NCI-H1436 treated with DMSO at 0.1 percent for 48 hours (cell line): ENCODE measurements around the gene STRN4.
"Not testable (repeated sequence)": the region's sequence is repeated elsewhere in the genome, so short reads cannot be mapped to it uniquely, and the experiment has no call there.

Experiments used
- DNase-seq: peaks from one replicate; lab custom pipeline; 2025; lab: John Stamatoyannopoulos, UW

Gene STRN4

DNA sequence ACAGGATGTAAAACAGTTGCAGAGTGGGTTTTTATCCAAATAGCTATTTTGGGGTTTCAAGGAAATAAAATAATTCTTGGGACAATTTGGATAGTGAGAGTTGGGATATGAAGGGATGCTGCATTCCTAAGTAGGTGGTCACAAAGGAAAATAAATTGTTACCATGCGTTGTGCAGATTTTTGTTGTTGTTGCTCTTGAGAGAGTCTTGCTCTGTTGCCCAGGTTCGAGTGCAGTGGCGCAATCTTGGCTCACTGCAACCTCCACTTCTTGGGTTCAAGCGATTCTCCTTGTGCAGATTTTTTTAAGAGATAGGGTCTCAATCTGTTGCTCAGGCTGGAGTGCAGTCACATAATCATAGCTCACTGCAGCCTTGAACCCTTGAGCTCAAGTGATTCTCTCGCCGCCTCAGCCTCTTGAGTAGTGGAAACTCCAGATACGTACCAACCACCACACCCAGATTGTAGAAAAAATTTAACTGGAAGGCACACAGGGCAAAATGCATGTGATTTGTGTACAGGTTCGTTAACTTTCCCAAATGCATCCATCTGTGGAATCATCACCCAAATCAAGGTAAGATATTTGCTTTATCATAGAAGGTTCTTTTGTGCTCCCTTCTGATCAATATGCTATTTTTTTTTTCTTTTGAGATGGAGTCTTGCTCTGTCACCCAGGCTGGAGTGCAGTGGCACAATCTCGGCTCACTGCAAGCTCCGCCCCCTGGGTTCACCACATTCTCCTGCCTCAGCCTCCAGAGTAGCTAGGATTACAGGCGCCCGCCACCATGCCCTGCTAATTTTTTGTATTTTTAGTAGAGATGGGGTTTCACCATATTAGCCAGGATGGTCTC is 26.1 kb upstream of the STRN4 start:
- no peak for DNase-seq

DNA sequence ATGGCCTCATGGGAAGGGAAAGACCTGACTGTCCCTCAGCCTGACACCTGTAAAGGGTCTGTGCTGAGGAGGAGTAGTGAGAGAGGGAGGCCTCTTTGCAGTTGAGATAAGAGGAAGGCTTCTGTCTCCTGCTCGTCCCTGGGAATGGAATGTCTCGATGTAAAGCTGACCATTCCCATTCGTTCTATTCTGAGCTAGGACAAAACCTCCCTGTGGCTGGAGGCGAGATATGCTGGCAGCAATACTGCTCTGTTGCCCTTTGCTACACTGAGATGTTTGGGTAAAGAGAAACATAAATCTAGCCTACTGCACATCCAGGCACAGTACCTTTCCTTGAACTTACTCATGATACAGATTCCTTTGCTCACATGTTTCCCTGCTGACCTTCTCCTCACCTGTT is 22.5 kb upstream of the STRN4 start:
- DNase-seq = not testable (repeated sequence)

DNA sequence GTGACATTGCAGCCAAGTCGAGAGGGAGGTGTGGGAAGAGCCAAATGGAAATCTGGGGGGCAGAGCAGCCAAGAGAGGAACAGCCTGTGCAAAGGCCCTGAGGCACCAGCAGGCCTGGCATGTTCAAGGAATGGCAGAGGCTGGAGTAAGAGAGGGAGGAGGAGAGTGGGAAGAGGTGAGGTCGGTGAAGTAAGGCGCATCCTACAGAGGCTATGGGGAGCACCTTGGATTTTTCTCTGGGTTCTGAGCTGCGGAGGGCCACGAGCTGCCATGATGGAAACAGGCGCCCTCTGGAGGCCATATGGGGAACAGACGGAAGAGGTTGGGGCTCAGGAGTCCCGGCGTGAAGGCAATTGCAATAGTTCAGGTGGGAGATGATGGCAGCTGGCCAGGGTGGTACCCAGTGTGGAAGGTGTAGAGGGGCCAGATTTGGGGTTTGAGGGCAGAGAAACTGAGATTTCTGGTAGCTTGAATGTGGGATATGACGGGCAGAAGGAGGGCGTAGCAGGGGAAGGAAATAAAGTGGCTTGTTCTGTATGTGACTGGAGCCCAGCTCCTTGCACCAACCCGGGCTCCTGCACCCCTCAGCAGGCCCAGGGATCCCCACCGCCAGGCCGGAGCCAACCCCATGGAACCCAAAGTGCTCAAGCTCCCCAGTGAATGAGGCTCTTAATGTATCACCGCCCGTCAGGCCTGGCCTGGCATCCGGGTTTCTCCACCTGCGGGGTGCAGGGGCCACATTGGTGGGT is 20.5 kb upstream of the STRN4 start:
- DNase-seq = no peak

DNA sequence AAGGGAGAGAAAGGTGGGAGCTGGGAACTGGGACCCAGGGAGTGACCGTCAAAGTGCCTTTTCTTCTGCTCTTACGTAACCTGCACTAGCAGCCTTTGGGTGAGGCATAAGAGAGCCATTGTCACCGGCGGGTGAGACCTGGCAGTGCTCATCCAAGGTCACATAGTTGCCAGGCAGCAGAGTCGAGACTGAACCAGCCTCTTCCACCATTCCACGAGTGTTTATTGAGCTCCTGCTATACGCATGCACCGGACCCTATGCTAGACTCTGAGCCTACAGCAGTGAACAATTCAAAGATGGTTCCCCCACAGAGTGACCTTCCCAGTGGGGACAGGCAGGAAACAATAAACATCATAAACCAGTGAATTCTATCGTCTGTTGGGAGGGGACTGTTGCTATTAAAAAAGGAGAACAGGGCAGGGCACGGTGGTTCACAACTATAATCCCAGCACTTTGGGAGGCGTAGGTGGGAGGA is 18.6 kb upstream of the STRN4 start:
- no peak for DNase-seq

DNA sequence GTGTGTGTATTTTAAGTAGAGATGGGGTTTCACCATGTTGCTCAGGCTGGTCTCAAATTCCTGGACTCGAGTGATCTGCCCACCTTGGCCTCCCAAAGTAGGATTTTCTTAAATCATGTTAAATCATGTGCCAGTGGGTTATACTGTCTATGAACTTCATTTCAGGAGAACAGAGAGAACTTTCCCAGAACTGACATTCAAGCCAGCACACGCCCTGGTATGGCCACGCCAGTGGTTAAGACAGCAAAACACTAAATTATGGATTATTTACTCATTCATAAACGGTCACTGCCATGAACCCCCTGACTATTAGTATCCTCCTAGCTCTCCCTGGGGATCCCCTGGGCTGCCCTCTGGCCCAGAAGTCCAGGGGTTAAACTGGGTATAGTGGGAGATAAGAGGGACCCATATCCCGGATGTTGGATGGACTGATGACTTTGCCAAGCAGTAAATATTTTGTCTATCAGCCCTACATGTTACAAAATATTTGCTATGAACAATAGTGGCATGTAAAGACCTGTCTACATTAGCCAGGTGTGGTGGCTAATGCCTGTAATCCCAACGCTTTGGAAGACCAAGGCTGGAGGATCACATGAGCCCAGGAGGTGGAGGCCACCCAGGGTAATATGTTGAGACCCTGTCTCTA is 16.1 kb upstream of the STRN4 start:
- no peak for DNase-seq

DNA sequence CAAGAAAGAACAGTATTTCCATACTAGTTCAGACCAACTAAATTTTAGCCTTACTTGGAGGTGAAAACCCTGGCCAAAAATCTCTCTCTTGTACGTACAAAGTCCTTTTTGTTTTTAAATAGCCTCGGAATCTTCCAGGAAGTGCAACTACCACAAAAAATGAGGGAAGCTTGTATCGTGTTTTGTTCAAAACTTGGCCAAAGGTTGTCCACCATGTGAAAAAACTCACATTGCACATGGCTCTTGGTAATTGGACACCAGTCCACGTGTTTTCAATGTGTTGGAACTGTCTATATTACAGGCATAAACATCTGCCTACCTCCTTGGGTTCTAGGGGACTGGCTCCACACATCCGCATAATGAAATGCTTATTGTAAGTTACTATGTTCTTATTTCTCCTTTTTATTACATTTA is 15.2 kb upstream of the STRN4 start:
- DNase-seq = no peak

DNA sequence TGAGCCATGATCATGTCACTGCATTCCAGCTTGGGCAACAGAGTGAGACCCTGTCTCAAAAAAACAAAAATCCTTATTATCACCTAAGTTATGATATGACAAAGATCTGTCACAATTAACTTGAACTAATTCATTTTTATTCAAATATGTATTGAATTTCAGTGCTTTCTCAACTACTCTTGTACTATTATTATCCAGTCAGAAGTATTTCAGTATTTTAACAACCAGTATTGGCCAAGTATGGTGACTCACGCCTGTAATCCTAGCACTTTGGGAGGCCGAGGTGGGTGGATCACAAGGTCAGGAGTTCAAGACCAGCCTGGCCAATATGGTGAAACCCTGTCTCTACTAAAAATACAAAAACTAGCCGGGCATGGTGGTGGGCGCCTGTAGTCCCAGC is 14.6 kb upstream of the STRN4 start:
- not testable (repeated sequence) for DNase-seq

DNA sequence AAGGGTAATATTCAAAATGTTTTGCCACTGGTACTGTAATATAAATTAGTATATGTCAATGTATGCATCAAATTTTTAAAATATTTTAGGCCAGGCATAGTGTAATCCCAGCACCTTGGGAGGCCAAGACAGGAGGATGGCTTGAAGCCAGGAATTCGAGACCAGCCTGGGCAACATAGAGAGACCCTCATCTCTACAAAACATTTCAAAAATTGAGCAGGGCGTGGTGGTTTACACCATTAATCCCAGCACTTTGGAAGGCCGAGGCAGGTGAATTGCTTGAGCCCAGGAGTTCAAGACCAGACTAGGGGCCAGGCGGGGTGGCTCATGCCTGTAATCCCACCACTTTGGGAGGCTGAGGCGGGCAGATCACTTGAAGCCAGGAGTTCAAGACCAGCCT is 14.1 kb upstream of the STRN4 start:
- DNase-seq = no peak

DNA sequence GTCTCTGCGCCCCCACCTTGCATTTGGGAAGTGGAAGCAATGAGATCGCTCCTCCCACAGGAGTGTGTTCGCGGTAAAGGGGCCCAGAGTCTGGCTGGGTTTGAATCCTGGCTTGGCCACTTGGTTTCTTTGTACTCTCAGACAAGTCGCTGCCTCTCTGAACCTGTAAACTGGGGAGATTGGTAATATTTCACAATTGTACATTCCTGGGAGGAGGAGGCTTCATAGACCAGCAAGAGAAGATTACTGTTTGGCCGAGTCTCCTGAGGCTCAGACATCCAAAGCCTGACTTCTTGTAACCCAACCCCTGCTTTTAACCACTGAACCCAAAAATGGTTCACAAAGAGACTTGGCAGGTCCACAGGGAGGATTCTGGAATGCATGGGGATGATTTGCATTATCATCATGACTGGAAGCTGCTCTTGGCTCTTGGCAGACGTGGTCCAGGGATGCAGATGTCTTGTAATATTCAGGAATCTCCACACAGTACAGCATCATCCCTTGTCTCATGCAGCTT is 13.6 kb upstream of the STRN4 start:
- no peak for DNase-seq

DNA sequence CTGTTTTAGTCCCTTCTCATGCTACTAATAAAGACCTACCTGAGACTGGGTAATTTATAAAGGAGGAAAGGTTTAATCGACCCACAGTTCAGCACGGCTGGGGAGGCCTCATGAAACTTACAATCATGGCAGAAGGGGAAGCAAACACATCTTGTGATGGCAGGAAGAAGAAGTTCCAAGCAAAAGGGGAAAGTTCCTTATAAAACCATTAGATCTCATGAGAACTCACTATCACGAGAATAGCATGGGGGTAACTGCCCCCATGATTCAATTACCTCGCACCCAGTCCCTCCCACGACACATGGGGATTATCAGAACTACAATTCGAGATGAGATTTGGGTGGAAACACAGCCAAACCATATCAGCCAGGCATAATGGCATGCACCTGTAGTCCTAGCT is 13.0 kb upstream of the STRN4 start:
- no peak for DNase-seq

DNA sequence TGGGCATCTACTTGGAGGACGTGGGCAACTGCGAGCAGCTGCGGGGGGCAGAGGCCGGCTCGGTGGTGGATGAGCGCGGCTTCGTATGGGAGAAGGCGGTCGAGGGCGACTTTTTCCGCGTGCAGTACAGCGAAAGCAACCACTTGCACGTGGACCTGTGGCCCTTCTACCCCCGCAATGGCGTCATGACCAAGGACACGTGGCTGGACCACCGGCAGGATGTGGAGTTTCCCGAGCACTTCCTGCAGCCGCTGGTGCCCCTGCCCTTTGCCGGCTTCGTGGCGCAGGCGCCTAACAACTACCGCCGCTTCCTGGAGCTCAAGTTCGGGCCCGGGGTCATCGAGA is 10.3 kb upstream of the STRN4 start:
- no peak for DNase-seq

DNA sequence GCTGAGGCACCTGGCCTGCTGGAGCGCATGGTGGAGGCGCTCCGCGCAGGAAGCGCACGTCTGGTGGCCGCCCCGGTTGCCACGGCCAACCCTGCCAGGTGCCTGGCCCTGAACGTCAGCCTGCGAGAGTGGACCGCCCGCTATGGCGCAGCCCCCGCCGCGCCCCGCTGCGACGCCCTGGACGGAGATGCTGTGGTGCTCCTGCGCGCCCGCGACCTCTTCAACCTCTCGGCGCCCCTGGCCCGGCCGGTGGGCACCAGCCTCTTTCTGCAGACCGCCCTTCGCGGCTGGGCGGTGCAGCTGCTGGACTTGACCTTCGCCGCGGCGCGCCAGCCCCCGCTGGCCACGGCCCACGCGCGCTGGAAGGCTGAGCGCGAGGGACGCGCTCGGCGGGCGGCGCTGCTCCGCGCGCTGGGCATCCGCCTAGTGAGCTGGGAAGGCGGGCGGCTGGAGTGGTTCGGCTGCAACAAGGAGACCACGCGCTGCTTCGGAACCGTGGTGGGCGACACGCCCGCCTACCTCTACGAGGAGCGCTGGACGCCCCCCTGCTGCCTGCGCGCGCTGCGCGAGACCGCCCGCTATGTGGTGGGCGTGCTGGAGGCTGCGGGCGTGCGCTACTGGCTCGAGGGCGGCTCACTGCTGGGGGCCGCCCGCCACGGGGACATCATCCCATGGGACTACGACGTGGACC is 9.7 kb upstream of the STRN4 start:
- DNase-seq = no peak

DNA sequence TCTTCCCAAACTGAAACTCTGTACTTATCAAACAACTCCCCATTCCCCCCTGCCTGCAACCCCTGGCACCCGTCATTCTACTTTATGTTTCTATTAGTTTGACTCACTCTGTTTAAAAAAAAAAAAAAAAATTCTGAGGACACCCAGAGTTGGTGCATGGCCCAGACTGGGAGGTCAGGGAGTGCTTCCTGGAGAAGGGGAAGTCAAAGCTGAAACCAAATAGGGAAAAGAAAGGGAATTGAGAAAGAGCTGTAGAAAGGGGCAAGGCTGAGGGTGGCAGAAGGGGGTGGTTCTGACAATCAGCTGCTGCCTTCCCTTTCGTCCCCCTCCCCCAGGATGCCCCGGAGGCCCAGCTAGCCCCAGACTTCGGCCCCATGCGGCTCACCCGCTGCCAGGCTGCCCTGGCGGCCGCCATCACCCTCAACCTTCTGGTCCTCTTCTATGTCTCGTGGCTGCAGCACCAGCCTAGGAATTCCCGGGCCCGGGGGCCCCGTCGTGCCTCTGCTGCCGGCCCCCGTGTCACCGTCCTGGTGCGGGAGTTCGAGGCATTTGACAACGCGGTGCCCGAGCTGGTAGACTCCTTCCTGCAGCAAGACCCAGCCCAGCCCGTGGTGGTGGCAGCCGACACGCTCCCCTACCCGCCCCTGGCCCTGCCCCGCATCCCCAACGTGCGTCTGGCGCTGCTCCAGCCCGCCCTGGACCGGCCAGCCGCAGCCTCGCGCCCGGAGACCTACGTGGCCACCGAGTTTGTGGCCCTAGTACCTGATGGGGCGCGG is 9.0 kb upstream of the STRN4 start:
- DNase-seq = no peak

DNA sequence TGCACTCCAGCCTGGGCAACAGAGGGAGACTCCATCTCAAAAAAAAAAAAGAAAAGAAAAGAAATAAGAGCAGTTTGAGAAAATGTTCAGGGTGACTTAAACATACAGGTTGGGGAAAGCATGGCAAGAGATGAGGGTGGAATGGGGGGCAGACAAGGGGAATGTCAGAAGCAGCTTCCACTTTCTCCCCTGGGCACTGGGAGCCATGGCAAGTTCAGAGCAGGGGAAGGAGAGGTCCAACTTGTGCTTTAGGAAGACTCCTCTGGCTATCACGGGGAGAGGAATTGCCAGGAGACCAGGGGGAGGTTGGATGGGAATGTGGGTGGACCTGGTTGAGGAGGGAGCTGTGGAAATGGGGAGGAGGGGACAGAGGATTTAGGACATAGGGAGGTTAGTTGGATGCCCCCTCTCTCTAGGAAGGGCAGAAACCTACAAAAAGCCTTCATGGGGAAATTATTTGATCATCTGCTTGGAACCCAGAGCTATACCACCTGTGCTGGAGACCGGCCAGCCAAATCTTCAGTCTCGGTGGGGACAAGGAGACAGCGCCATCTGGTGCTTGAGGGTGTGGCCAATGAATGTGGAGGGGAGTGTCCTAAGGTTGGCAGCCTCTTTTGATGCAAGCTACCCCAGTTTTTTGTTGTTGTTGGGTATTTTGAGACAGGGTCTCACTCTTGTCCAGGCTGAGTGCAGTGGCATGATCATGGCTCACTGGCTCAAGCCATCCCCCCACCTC is 7.3 kb upstream of the STRN4 start:
- no peak for DNase-seq

DNA sequence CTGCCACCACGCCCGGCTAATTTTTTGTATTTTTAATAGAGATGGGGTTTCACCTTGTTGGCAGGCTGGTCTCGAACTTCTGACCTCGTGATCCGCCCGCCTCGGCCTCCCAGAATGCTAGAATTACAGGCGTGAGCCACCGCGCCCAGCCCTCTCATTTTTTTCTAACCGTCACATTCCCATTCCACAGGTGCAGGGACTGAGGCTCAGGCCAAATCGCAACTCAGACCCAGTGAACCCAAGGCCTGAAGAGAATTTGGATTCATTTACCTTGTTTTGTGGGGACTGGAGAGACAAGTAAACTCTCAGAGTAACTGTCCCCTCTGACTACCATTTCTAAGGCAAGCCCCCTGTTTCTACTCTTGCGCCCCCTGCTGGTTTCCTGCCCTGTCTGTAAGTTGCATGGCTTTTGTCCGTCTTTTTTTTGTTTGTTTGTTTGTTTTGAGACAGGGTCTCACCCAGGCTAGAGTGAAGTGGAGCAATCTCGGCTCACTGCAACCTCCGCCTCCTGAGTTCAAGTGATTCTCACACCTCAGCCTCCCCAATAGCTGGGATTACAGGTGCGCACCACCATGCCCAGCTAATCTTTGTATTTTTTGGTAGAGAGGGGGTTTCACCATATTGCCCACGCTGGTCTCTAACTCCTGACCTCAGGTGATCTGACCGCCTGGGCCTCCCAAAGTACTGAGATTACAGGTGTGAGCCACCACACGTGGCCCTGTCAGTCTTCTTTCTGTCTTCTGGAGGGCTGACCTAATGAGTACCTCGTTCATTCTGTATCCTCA is 2.3 kb upstream of the STRN4 start:
- no peak for DNase-seq

DNA sequence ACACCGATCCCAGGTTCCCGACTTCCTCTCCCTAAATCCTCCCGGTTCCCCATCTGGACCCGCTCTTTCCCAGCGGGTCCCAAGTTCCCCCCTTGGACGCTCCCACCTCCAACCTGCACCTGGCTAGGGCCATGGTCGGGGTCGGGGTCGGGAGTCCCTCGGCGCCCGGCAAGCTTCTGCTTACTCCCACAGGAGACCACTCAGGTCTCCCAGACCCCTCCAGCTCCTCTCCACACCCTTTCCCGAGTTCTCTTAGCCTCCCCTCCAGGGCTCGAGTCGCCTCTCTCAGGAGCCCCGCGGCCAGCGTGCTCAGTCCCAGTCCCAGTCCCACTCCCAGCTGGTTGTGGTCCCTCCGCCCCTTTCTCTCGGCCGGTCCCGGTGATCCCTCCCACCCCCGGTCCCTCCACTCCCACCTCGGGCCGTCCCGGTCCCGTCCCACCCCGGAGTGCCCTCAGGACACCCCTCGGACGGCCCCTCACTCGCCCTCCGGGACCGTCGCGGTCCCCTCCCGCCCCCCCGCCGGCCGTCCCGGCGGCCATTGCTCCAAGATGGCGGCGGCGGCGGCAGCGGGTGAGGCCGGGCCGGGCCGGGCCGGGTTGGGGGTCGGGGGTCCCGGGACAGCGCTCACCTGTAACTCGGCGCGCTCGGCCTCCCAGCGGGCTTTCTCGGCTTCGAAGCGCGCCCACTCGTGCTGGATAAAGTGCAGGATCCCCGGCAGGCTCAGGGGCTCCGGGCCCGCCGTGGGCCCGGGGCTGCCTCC is 549 bp downstream of the STRN4 start, which contains the start of gene FKRP:
Gene FKRP (plus strand): TSS at position 537 of the 760 bp plus-strand sequence. CDS start 9,394 bp downstream, outside the sequence.
- no peak for DNase-seq

DNA sequence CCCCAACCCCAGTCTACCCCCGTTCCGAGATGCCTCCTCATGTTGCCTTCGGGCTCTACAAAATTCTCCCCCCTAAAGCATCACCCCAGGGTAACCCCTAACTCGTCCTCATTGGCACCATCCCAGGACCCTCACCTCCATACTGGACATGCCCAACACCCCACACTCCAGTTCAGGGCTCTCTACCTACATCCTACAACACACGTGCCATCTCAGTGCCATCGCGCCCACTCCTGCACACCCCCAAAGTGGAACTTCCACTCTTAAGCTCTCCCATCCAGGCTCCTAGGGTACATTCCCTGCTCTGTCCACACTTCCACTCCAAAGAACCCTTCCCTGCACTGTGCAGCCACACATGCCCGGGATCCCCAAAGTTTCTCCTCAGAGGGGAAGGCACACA is 1.2 kb downstream of the STRN4 start:
- DNase-seq = no peak

DNA sequence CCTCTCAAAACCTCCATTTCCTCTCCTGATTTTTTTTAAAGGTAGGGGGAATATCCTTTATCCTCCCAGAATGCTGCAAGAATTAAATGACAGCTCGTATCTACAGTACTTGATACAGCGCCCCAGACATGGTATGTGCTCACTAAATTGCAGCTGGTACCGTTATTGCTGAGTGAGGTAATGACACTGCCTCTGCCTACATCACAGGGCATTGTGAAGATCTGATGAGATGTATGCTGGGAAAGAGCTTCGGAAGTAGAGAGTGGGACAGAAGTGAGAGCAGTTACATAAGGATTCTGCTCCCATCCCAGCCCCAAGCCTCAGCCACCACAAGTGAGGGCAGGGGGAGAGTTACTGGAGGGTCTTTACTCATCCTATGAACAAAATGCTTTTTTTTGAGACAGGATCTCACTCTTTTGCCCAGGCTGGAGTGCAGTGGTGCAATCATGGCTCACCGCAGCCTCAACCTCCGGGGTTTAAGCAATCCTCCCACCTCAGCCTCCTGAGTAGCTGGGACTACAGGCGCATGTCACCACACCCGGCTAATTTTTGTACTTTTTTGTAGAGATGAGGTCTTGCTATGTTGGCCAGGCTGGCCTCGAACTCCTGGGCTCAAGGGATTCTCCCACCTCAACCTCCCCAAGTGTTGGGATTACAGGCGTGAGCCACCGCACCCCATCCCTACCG is 2.1 kb downstream of the STRN4 start:
- DNase-seq = no peak
